Lung microvascular endothelial cell (primary cell): ENCODE measurements around the gene DNASE1L3. TPM values are rescaled to one million over a fixed set of nuclear protein-coding genes. Genes with fewer than 3 reads are reported as not detected.
"Not testable (repeated sequence)": the region's sequence is repeated elsewhere in the genome, so short reads cannot be mapped to it uniquely, and the experiment has no call there.

Source experiments
- DNase-seq, 2 donors: peaks; one replicate each; pipeline versions ENCODE4 v3.0.0 to v3.0.0-alpha.2; 2010; ENCODE audit warnings: low read depth in 2 of 2
- total RNA-seq: library from RNA; depleted of rRNA; stranded (reverse); fragments of >200 nt; gene quantifications from 2 replicates; pipeline ENCODE4 v1.2.1, GENCODE V29; 2014

DNASE1L3 gene
- total RNA-seq, 1 donor from 2014 or later, result 5.0 TPM

- DNase-seq, result not testable (repeated sequence)
Observed at GRCh38 chr3:58201451-58201850, 9.3 kb downstream of the DNASE1L3 start.

- no peak for DNase-seq
Observed at GRCh38 chr3:58200846-58201355, 9.9 kb downstream of the DNASE1L3 start.

GRCh38 chr3:58200121-58200709 lies 10.6 kb downstream of the DNASE1L3 start:
- DNase-seq, result no peak

- DNase-seq, result peak in 1 of 2 donors; percentile 66
Observed at GRCh38 chr3:58198804-58199203, 12.0 kb downstream of the DNASE1L3 start.

GRCh38 chr3:58198362-58198761 lies 12.4 kb downstream of the DNASE1L3 start:
- peak; percentile 40 to 72 for DNase-seq

GRCh38 chr3:58197588-58197987 lies 13.2 kb downstream of the DNASE1L3 start:
- DNase-seq, result no peak

GRCh38 chr3:58193682-58194407 lies 16.9 kb downstream of the DNASE1L3 start:
- DNase-seq, result no peak

GRCh38 chr3:58192069-58192468 lies 18.7 kb downstream of the DNASE1L3 start:
- no peak for DNase-seq

- no peak for DNase-seq
Observed at GRCh38 chr3:58191361-58191991, 19.3 kb downstream of the DNASE1L3 start.

- DNase-seq, result no peak
Observed at GRCh38 chr3:58190882-58191281, 19.9 kb downstream of the DNASE1L3 start.

GRCh38 chr3:58190291-58190690 lies 20.5 kb downstream of the DNASE1L3 start:
- DNase-seq, result no peak

- no peak for DNase-seq
Observed at GRCh38 chr3:58189691-58190090, 21.1 kb downstream of the DNASE1L3 start.

- DNase-seq, result peak in 1 of 2 donors; percentile 73
Observed at GRCh38 chr3:58188921-58189451, 21.8 kb downstream of the DNASE1L3 start.

- no peak for DNase-seq
Observed at GRCh38 chr3:58188173-58188564, 22.6 kb downstream of the DNASE1L3 start.

- DNase-seq, result no peak
Observed at GRCh38 chr3:58184982-58185360, 25.8 kb downstream of the DNASE1L3 start.

GRCh38 chr3:58184309-58184981 lies 26.3 kb downstream of the DNASE1L3 start:
- no peak for DNase-seq

- DNase-seq, result no peak
Observed at GRCh38 chr3:58183891-58184290, 26.9 kb downstream of the DNASE1L3 start.

- DNase-seq, result no peak
Observed at GRCh38 chr3:58183221-58183620, 27.6 kb downstream of the DNASE1L3 start.

GRCh38 chr3:58180940-58181587 lies 29.7 kb downstream of the DNASE1L3 start:
- DNase-seq, result peak in 1 of 2 donors; percentile 33

GRCh38 chr3:58180099-58180880 lies 30.5 kb downstream of the DNASE1L3 start:
- no peak for DNase-seq
